ENCODE data around the gene RAB32.

RAB32 gene

DNA sequence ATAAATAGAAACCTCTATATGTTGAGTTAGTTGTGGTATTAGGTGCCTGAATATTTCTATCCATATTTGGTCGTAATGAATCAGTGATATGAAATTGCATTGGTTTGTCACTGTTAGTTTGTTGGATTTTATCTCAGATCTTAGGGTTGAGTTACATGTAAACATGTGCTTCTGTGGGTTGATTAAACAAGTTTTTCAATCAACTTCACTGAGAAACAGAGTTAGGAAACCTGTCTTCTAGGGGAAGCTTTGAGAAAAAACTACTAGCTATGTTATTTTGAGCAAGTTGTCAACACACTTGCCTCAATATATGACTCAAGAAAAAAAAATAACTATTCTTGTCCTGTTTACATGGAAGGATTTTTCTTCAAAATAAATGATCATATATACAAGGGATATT, 40.3 kb downstream of the RAB32 start:
- Histone ChIP-seq H3K9ac (ENCODE audit: low read length) (no peak overlapping the region), H3K4me3 (ENCODE audit: low read depth in 1 of 2, low read length in 2 of 2) (no peak overlapping the region), H3K9me3 (ENCODE audit: low read length) (no peaks in the 10 kb centered on the region), H3K27me3 (ENCODE audit: control insufficient read depth in 1 of 2, insufficient read depth in 2 of 2, low read length in 2 of 2) (no peaks in the 10 kb centered on the region), H3K36me3 (ENCODE audit: insufficient read depth, low read length) (no peaks in the 10 kb centered on the region), H3K27ac (ENCODE audit: low read depth, low read length) (no peak overlapping the region), H3K4me1 (ENCODE audit: insufficient read depth, low read length) (no peaks in the 10 kb centered on the region)

DNA sequence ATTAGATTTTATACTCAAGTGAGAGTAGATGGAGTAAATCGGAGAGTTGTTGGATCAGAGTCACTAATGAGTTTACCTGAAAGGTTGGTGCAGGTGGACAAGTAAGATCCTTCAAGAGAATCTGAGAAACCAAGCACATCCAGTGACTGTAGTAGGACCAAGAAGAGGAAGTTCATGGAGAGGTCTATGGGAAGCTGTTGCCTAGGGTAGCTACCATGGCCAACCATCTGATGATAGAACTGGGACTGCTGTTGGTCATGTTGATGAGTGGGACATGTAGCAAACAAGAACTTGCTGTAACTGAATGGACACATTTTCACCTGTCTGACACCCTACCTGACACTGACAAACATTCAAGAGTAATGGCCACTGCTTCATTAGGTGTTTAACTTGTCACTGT, 43.8 kb downstream of the RAB32 start:
- Histone ChIP-seq H3K4me1 (ENCODE audit: insufficient read depth, low read length) (no peaks in the 10 kb centered on the region), H3K36me3 (ENCODE audit: insufficient read depth, low read length) (no peaks in the 10 kb centered on the region), H3K4me3 (ENCODE audit: low read depth in 1 of 2, low read length in 2 of 2) (no peak overlapping the region), H3K27ac (ENCODE audit: low read depth, low read length) (no peak overlapping the region), H3K9me3 (ENCODE audit: low read length) (no peaks in the 10 kb centered on the region), H3K9ac (ENCODE audit: low read length) (no peak overlapping the region), H3K27me3 (ENCODE audit: control insufficient read depth in 1 of 2, insufficient read depth in 2 of 2, low read length in 2 of 2) (no peaks in the 10 kb centered on the region)

DNA sequence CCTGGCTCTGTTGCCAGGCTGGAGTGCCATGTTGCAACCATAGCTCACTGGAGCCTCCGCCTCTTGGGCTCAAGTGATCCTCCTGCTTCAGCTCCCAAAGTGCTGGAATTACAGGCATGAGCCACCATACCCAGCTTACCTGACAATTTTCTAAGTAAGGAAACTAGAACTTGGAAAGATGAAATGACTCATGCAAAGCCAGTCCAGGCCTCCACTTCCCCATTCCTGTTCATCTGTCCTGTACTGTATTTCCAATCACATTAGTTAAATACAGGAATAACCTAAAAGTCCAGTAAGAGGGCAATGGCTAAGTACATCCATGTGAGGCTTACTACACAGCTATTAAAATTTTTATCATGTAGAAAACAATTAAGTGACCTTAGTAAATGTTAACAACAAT, 46.9 kb downstream of the RAB32 start:
- Histone ChIP-seq H3K9me3 (ENCODE audit: low read length) (no peaks in the 10 kb centered on the region), H3K4me1 (ENCODE audit: insufficient read depth, low read length) (no peaks in the 10 kb centered on the region), H3K4me3 (ENCODE audit: low read depth in 1 of 2, low read length in 2 of 2) (no peak overlapping the region), H3K27me3 (ENCODE audit: control insufficient read depth in 1 of 2, insufficient read depth in 2 of 2, low read length in 2 of 2) (no peaks in the 10 kb centered on the region), H3K9ac (ENCODE audit: low read length) (no peak overlapping the region), H3K27ac (ENCODE audit: low read depth, low read length) (no peak overlapping the region), H3K36me3 (ENCODE audit: insufficient read depth, low read length) (no peaks in the 10 kb centered on the region)

DNA sequence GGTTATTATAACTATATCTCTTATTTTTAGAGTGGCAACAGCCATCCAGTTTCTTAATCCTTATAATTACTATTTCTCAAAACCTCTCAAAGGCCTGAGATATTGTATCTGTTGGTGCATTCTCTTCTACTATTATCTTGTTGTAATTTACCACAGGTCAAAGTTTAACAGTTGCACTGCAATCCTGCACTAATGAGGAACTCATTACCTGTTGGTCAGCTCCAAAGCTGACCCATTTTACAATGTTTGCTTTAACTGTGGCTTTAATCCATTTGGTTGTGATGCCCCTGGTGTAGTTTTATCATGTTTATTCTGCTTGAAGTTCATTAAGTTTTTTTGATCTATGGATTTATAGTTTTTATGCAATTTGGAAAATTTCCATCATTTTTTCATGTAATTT, 48.8 kb downstream of the RAB32 start:
- Histone ChIP-seq H3K36me3 (ENCODE audit: insufficient read depth, low read length) (no peaks in the 10 kb centered on the region), H3K27ac (ENCODE audit: low read depth, low read length) (no peak overlapping the region), H3K27me3 (ENCODE audit: control insufficient read depth in 1 of 2, insufficient read depth in 2 of 2, low read length in 2 of 2) (no peaks in the 10 kb centered on the region), H3K4me3 (ENCODE audit: low read depth in 1 of 2, low read length in 2 of 2) (no peak overlapping the region), H3K4me1 (ENCODE audit: insufficient read depth, low read length) (no peaks in the 10 kb centered on the region), H3K9me3 (ENCODE audit: low read length) (no peaks in the 10 kb centered on the region), H3K9ac (ENCODE audit: low read length) (no peak overlapping the region)

DNA sequence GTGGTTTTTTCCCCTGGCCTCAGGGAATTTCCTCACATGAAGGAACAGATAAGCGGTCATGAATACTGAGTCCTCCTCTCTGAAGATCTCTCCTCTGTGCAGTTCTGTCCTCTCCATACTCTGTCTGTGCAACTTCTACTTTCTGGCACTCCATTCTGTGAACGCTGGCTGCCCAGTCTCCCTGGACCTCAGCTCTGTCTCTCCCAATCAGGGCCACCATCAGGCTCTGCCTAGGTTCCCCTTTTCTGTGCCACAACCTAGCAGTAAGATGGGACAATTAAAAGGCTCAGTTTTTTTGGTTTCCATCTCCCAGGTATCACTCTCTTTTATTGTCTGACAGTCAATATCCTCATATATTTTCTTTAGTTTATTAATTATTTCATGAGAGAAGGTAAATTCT, 50.4 kb downstream of the RAB32 start:
- Histone ChIP-seq H3K27ac (ENCODE audit: low read depth, low read length) (no peak overlapping the region), H3K4me1 (ENCODE audit: insufficient read depth, low read length) (no peaks in the 10 kb centered on the region), H3K9ac (ENCODE audit: low read length) (no peak overlapping the region), H3K4me3 (ENCODE audit: low read depth in 1 of 2, low read length in 2 of 2) (no peak overlapping the region), H3K36me3 (ENCODE audit: insufficient read depth, low read length) (no peaks in the 10 kb centered on the region), H3K9me3 (ENCODE audit: low read length) (no peaks in the 10 kb centered on the region), H3K27me3 (ENCODE audit: control insufficient read depth in 1 of 2, insufficient read depth in 2 of 2, low read length in 2 of 2) (no peaks in the 10 kb centered on the region)

GRCh38 chr6:146594495-146594894, 50.9 kb downstream of the RAB32 start:
- Histone ChIP-seq H3K4me3 (ENCODE audit: low read depth in 1 of 2, low read length in 2 of 2) (no peak overlapping the region), H3K9ac (ENCODE audit: low read length) (no peak overlapping the region), H3K4me1 (ENCODE audit: insufficient read depth, low read length) (no peaks in the 10 kb centered on the region), H3K27ac (ENCODE audit: low read depth, low read length) (no peak overlapping the region), H3K36me3 (ENCODE audit: insufficient read depth, low read length) (no peaks in the 10 kb centered on the region), H3K27me3 (ENCODE audit: control insufficient read depth in 1 of 2, insufficient read depth in 2 of 2, low read length in 2 of 2) (no peaks in the 10 kb centered on the region), H3K9me3 (ENCODE audit: low read length) (no peaks in the 10 kb centered on the region)

GRCh38 chr6:146595972-146596731, 52.5 kb downstream of the RAB32 start:
- Histone ChIP-seq H3K4me3 (ENCODE audit: low read depth in 1 of 2, low read length in 2 of 2) (no peak overlapping the region), H3K27ac (ENCODE audit: low read depth, low read length) (no peak overlapping the region), H3K4me1 (ENCODE audit: insufficient read depth, low read length) (no peaks in the 10 kb centered on the region), H3K27me3 (ENCODE audit: control insufficient read depth in 1 of 2, insufficient read depth in 2 of 2, low read length in 2 of 2) (no peaks in the 10 kb centered on the region), H3K36me3 (ENCODE audit: insufficient read depth, low read length) (no peaks in the 10 kb centered on the region), H3K9ac (ENCODE audit: low read length) (no peak overlapping the region), H3K9me3 (ENCODE audit: low read length) (no peaks in the 10 kb centered on the region)

DNA sequence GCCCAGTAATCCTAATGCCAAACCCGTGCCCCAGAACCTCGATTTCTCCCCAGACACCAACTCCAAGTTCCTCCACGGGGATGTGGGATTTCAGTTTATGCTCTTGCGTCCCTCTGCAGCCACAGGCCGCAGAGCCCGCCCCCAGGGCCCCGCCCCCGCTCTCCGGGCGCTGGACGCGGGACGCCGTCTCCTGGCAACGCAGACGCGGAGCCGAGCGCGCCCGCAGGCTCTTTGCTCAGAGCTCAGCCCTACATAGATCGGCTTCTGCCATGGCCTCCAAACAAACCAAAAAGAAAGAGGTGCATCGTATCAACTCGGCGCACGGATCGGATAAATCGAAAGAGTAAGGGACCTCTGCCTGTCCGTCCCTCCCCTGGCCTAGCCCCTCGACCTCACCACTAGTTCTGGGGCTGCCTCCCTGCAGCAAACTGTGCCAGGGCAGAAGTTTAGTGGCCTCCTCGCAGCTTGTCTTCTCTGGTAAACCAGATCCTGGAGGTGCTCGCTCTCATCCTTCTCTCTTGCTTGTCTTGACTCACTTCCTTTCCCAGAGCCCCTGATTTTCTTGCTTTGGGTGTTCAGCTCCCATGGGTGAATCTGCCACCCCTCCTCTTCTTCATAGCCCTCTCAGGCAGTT, 55.3 kb downstream of the RAB32 start, which contains the start of gene ADGB:
ADGB (plus strand) TSS at position 201 of the 634 bp plus-strand sequence; CDS start at position 270, 69 bp downstream.
- H3K4me3 ChIP-seq (ENCODE audit: low read depth in 1 of 2, low read length in 2 of 2) = peak within 1 kb of the TSS; percentile 17 to 53
- no peaks in the 10 kb centered on the region for H3K9me3 ChIP-seq (ENCODE audit: low read length)
- no peaks in the 10 kb centered on the region for H3K4me1 ChIP-seq (ENCODE audit: insufficient read depth, low read length)
- no peaks in the 10 kb centered on the region for H3K27me3 ChIP-seq (ENCODE audit: control insufficient read depth in 1 of 2, insufficient read depth in 2 of 2, low read length in 2 of 2)
- H3K27ac ChIP-seq (ENCODE audit: low read depth, low read length) = no peak within 1 kb of the TSS
- no peaks in the 10 kb centered on the region for H3K36me3 ChIP-seq (ENCODE audit: insufficient read depth, low read length)
- no peak within 1 kb of the TSS for H3K9ac ChIP-seq (ENCODE audit: low read length)

GRCh38 chr6:146601352-146601751, 57.7 kb downstream of the RAB32 start:
- Histone ChIP-seq H3K27ac (ENCODE audit: low read depth, low read length) (no peak overlapping the region), H3K9me3 (ENCODE audit: low read length) (no peaks in the 10 kb centered on the region), H3K4me1 (ENCODE audit: insufficient read depth, low read length) (no peaks in the 10 kb centered on the region), H3K4me3 (ENCODE audit: low read depth in 1 of 2, low read length in 2 of 2) (no peak overlapping the region), H3K36me3 (ENCODE audit: insufficient read depth, low read length) (no peaks in the 10 kb centered on the region), H3K9ac (ENCODE audit: low read length) (no peak overlapping the region), H3K27me3 (ENCODE audit: control insufficient read depth in 1 of 2, insufficient read depth in 2 of 2, low read length in 2 of 2) (no peaks in the 10 kb centered on the region)

GRCh38 chr6:146602526-146602925, 58.9 kb downstream of the RAB32 start:
- Histone ChIP-seq H3K9me3 (ENCODE audit: low read length) (no peaks in the 10 kb centered on the region), H3K4me3 (ENCODE audit: low read depth in 1 of 2, low read length in 2 of 2) (no peak overlapping the region), H3K9ac (ENCODE audit: low read length) (no peak overlapping the region), H3K27me3 (ENCODE audit: control insufficient read depth in 1 of 2, insufficient read depth in 2 of 2, low read length in 2 of 2) (no peaks in the 10 kb centered on the region), H3K4me1 (ENCODE audit: insufficient read depth, low read length) (no peaks in the 10 kb centered on the region), H3K36me3 (ENCODE audit: insufficient read depth, low read length) (no peaks in the 10 kb centered on the region), H3K27ac (ENCODE audit: low read depth, low read length) (no peak overlapping the region)

Measured in muscle layer of colon (tissue), 2 donors.